ENCODE results near the gene RIPK3. TPM values are rescaled to one million over a fixed set of nuclear protein-coding genes. Genes with fewer than 3 reads are reported as not detected.
"Not testable (repeated sequence)": the region's sequence is repeated elsewhere in the genome, so short reads cannot be mapped to it uniquely, and the experiment has no call there.

The RIPK3 gene
- total RNA-seq, 3 donors from 2014 or later, result 5.9 to 8.0 (median 6.2) TPM

DNA sequence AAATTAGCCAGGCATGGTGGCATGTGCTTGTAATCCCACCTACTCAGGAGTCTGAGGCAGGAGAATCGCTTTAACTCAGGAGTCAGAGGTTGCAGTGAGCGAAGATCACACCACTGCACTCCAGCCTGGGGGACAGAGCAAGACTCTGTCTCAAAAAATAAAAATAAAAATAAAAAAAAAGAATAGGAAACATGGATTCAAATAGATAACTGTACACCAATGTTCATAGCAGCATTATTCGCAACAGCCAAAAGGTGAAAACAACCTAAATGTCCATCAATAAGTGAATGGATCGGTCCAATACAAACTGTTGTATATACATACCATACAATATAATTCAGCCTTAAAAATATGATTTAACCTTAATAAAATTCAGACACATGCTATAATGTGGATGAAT is 3.1 kb upstream of the RIPK3 start:
- DNase-seq (no peak), ATAC-seq (no peak)
- Mint-ChIP-seq H3K36me3 (ENCODE audit: insufficient read depth) (peaks cover 2% of the 10 kb centered on the region), H3K4me1 (ENCODE audit: low read depth) (peaks cover 19% of the 10 kb centered on the region), H3K27me3 (ENCODE audit: low read depth) (peaks cover 24% of the 10 kb centered on the region), H3K9me3 (no peaks in the 10 kb centered on the region), H3K4me3 (no peak overlapping the region)

DNA sequence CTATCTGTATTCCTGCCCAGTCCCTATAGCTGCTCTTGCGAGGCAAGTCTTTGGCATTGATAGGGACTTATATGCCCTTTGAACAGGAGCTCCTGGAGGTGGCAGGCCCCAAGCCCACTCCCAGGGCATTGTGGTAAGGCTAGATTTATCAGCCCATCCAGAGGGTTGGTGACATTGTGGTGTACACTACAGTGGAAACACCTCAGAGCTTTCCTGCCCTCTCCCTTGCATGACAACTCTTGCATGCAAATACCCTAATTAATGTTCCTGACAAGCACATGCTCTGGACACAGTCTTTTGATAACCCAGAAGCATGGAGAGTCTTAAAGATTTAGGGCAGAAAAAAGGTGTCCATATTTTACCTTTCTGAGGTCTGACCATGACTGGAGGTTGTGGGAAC is 815 bp upstream of the RIPK3 start:
- peaks cover 23% of the 10 kb centered on the region for H3K4me1 Mint-ChIP-seq (ENCODE audit: low read depth)
- DNase-seq (no peak), ATAC-seq (no peak)
- H3K36me3 Mint-ChIP-seq (ENCODE audit: insufficient read depth), result peaks cover 11% of the 10 kb centered on the region
- no peaks in the 10 kb centered on the region for H3K9me3 Mint-ChIP-seq
- H3K4me3 Mint-ChIP-seq, result no peak overlapping the region
- H3K27me3 Mint-ChIP-seq (ENCODE audit: low read depth), result peaks cover 14% of the 10 kb centered on the region

DNA sequence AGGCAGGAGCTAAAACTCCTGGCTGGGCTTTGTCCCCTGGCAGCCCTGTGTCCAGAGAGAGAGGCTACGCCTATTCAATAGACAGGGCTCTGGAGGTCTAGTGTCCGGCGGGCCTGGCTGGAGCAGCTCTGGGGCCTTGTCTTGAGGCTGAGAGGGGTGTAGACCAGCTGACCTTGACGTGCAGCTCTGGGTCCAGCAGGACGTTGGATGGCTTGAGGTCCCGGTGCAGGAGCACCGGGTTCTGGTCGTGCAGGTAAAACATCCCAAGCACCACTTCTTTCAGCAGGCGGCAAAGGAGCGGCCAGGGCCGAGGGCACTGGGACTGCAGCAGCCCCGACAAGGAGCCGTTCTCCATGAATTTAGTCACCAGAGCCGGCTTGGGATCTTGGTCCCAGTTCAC is 948 bp downstream of the RIPK3 start:
- H3K27me3 Mint-ChIP-seq (ENCODE audit: low read depth), result peaks cover 15% of the 10 kb centered on the region
- ATAC-seq (no peak), DNase-seq (no peak)
- H3K36me3 Mint-ChIP-seq (ENCODE audit: insufficient read depth), result peaks cover 13% of the 10 kb centered on the region
- H3K4me3 Mint-ChIP-seq, result peak overlapping the region; percentile 90
- no peaks in the 10 kb centered on the region for H3K9me3 Mint-ChIP-seq
- peaks cover 32% of the 10 kb centered on the region for H3K4me1 Mint-ChIP-seq (ENCODE audit: low read depth)

DNA sequence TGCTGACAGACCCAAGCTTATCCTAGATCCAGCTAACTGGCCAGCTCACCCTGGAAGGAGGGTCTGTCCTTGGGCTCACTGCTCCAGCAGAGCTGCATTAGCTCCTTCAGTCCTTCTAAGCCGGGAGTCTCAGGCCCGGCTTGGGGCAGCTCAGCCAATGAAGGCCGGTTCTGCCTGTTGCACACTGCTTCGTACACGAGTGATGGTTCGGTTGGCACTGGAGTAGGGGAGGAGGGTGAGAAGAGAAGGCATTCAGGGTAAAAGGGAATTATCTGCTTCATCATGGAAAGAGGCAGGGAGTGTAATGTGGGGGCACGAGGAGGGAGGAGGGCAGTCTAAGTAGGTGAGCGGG is 2.0 kb downstream of the RIPK3 start:
- Mint-ChIP-seq H3K27me3 (ENCODE audit: low read depth) (peaks cover 12% of the 10 kb centered on the region), H3K36me3 (ENCODE audit: insufficient read depth) (peaks cover 13% of the 10 kb centered on the region), H3K4me1 (ENCODE audit: low read depth) (peaks cover 40% of the 10 kb centered on the region), H3K9me3 (no peaks in the 10 kb centered on the region), H3K4me3 (peak overlapping the region; percentile 14)
- DNase-seq, result no peak
- ATAC-seq, result no peak

DNA sequence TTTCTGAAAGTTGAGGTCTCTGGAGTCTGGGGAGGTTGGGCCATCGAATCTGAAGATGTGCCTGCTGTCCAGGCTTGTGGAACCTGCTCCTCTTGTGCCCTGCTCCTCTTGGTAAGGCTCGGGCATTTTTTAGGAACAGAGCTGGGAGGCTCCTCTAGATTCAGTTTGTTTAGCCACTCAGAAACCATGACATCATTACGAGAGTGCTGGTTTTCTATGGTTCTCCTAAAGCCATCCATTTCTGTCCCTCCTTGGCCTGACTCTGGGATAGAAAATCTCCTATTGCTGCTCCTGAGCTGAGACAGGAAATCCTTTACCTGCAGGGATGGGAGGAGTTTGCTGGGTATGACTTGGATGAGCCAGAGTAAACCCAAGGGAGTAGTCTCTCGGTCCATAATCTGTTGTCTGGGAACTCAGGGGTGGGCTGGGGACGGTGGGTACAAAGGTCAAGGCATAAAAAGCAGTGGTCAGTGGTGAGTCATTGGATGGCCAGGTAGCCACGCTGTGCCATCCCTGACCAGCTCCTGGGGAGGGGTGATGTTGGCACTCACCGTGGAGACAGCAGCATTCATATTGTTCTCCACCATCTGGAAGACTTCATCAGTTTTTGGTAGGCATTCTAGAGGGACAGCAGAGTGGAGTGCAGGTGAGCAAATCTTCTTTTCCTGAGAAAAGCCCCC is 2.5 kb downstream of the RIPK3 start:
- ATAC-seq (no peak), DNase-seq (no peak)
- H3K27me3 Mint-ChIP-seq (ENCODE audit: low read depth), result peaks cover 15% of the 10 kb centered on the region
- H3K36me3 Mint-ChIP-seq (ENCODE audit: insufficient read depth), result peaks cover 13% of the 10 kb centered on the region
- no peaks in the 10 kb centered on the region for H3K9me3 Mint-ChIP-seq
- H3K4me1 Mint-ChIP-seq (ENCODE audit: low read depth), result peaks cover 44% of the 10 kb centered on the region
- H3K4me3 Mint-ChIP-seq, result no peak overlapping the region

DNA sequence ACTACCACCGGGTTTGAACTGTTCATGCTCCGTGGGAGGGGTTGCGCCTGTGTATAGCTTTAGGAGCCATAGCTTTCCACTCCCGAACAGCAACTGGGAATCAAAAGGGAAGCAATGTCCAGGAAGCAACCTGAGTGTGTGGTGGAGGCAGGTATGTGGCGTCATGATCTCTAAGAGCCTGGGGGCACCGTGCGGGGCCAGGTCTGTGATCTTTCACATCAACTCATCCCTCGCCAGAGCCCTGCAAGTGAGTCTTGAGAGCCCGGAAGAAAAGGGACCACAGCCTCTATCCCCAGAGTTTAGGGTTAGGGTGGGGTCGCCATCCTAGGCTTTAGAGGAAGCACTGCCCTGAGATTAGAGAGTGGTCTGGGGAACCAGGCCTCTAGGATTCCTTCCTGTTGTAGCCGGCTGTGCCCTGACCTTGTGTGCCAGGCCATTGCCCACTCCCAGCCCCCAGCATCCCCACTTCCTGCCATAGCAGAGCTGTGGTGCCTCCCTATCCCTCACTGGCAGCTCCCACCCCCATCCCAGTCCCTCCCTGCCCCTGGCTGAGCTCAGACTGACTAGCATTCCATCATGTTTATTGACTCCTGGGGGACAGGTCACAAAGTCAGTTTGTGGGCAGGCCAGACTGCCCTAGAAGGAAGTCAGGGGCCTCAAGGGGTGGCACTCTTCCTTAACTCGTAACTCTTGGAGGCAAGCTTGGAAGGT is 4.2 kb downstream of the RIPK3 start:
- peak overlapping the region; percentile 45 for H3K4me3 Mint-ChIP-seq
- peaks cover 13% of the 10 kb centered on the region for H3K36me3 Mint-ChIP-seq (ENCODE audit: insufficient read depth)
- ATAC-seq (no peak), DNase-seq (no peak)
- no peaks in the 10 kb centered on the region for H3K9me3 Mint-ChIP-seq
- peaks cover 56% of the 10 kb centered on the region for H3K4me1 Mint-ChIP-seq (ENCODE audit: low read depth)
- peaks cover 16% of the 10 kb centered on the region for H3K27me3 Mint-ChIP-seq (ENCODE audit: low read depth)

DNA sequence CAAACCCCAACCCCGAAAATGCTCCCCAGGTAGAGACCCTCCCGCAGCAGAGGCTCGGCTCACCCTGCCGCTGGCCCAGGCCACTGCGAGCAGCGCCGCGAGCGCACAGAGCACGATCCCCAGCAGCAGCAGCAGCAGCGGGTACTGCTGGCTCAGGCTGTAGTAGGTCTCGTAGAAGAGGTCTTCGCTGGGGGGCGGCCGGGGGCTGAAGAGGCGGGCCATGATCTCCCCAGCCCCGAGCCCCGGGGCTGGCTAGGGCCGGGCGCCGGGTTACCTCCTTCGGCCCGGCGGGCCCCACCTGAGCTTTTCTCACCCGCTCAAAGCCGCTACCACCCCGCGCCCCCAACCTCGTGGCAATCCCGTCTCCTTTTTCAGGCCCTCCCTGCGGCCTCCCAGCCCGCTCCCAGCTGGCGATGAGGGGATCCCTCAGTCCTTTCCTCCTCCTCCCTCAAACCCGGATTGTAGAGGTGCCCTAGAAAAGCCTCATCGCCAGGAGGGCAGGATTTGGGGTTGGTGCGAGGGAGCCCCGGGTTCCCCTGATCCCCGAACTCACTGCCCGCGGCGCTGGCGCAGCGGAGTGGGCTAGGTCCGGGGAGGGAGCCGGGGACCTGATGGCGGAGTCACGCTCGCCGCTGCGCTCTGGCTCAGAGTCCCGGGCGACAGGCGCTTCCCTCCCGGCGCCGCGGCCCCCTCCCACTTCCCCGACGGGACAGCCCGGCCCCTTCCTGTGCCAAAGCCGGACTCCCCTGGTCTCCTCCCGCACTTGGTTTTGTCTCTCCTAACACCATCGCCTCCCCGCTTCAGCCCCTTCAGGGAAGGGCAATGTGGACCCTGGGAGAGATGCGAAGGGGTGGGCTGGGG is 5.1 kb downstream of the RIPK3 start, which contains the start of gene ADCY4:
TSS of gene ADCY4 (minus strand) at position 641 of the 861 bp plus-strand sequence. CDS start at position 222, 419 bp downstream.
- ATAC-seq, result peak; percentile 26 to 34
- Mint-ChIP-seq H3K27me3 (ENCODE audit: low read depth) (peaks cover 16% of the 10 kb centered on the region), H3K4me1 (ENCODE audit: low read depth) (peaks cover 60% of the 10 kb centered on the region), H3K9me3 (no peaks in the 10 kb centered on the region), H3K36me3 (ENCODE audit: insufficient read depth) (peaks cover 13% of the 10 kb centered on the region), H3K4me3 (peak within 1 kb of the TSS; percentile 59)
- DNase-seq, result no peak

DNA sequence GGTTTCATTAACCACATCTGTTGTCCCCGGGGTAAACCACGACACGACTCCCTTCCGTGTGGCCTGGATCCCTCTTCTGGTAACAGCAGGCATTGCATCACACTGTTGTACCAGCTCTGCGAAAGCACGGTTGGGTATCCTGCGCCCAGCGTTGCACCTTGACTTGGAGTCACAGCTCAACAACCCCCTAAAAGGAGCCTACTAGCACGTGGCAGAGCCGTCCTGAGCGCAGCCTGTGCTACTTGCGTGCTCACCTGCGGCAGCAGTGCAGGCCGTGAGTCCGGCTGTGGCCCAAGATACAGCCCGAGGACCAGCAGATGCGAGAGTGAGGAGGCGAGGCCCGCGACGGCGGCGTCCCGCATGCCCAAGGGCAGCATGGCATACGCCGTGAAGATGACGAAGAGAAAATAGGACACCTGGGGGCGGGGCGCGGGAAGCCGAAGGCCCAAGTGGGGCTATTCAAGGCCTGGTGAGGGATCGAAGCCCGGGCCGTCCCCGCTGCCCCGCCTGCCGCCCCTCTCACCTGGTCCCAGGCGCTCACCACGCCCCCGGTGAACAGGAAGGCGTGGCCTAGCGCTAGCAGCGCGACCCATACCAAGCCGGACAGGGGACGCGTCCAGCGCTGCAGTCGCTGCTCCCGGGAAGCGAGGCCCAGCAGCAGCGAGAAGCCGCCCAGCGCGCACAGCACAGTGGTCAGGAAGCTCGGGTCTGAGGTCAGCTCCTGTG is 7.4 kb downstream of the RIPK3 start:
- peaks cover 61% of the 10 kb centered on the region for H3K4me1 Mint-ChIP-seq (ENCODE audit: low read depth)
- H3K27me3 Mint-ChIP-seq (ENCODE audit: low read depth), result peaks cover 19% of the 10 kb centered on the region
- ATAC-seq (peak; percentile 78 to 83), DNase-seq (peak; percentile 81)
- no peaks in the 10 kb centered on the region for H3K9me3 Mint-ChIP-seq
- H3K36me3 Mint-ChIP-seq (ENCODE audit: insufficient read depth), result peaks cover 10% of the 10 kb centered on the region
- H3K4me3 Mint-ChIP-seq, result peak overlapping the region; percentile 78

DNA sequence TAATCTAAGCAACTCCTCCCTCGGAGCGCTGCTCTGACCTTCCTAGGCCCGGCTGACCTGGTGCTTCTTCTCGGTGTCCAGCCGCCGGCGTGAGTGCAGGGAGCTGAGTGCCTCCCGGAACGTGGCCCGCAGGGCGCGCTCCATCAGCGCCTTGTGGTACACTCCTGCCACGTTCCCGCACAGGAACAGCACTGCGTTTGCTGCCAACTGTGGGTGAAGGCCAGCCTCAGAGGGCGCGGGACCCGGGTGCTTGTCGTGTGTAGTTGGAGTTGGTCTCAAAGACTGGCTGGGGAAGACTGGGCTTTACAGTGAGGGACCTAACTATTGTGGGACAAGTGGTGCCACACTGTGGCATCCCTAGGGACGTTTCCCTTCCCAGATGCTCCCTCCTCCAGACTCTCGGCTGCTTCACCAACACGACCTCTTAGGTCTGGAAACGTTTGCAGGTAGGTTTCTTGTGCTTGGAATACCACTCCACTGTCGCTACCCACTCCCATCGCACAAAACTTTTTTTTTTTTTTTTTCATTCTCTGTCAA is 8.0 kb downstream of the RIPK3 start:
- no peak for ATAC-seq
- H3K27me3 Mint-ChIP-seq (ENCODE audit: low read depth), result peaks cover 19% of the 10 kb centered on the region
- DNase-seq, result no peak
- H3K9me3 Mint-ChIP-seq, result no peaks in the 10 kb centered on the region
- H3K36me3 Mint-ChIP-seq (ENCODE audit: insufficient read depth), result peaks cover 8% of the 10 kb centered on the region
- H3K4me1 Mint-ChIP-seq (ENCODE audit: low read depth), result peaks cover 64% of the 10 kb centered on the region
- peak overlapping the region; percentile 78 for H3K4me3 Mint-ChIP-seq

DNA sequence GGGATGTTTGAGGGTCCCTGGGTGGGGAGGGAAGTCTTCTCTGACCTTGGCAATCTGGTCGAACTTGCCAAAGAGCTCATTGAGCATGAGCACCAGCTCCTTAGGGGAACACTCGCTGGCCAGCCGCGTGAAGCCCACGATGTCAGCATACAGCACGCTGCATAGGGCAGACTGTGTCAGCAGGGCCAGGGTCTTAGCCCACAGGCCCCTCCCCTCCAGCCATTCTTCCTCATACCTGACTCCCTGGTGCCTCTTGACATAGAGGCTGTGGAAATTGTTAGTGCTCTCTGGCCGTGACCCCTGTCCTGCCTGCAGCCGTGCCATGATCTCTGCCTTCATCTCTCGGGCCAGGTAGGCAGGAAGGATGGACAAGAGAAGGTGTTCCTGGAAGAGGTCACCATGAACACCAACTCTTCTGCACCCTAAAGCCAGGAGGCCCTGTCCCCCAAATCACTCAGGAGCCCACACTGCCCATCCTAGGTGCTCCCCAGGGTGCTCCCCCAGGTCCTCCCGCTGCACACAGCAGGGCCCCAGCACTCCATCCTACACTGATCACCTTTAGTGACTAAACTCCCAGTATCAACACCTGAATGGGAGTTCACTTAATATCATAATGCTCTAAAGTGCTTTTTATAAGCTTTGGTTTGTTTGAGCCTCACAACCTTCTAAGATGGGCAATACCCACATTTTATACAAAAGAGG is 8.7 kb downstream of the RIPK3 start:
- H3K36me3 Mint-ChIP-seq (ENCODE audit: insufficient read depth), result peaks cover 3% of the 10 kb centered on the region
- no peak for DNase-seq
- no peak overlapping the region for H3K4me3 Mint-ChIP-seq
- peaks cover 19% of the 10 kb centered on the region for H3K27me3 Mint-ChIP-seq (ENCODE audit: low read depth)
- H3K9me3 Mint-ChIP-seq, result no peaks in the 10 kb centered on the region
- H3K4me1 Mint-ChIP-seq (ENCODE audit: low read depth), result peaks cover 64% of the 10 kb centered on the region
- ATAC-seq, result no peak

DNA sequence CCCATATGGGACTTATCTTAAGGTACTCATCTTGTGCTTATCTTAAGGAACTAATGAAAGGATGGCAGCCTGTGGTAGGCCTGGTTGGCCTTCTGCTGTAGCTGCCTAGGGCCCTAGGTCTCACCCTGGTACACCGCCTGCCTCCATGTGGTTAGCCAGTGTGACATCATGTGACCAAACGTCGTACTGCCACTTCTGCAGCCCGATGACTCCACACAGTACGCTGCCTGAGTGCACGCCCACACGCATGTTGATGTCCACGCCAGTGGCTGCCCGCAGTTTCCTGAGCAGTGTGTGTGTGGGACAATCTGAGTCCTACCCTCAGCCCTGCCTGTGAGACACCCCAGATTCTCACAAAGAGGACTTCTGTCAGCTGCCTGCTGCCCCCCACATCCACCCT is 10.1 kb downstream of the RIPK3 start:
- ATAC-seq, result peak in 1 of 2 donors; percentile 50

DNA sequence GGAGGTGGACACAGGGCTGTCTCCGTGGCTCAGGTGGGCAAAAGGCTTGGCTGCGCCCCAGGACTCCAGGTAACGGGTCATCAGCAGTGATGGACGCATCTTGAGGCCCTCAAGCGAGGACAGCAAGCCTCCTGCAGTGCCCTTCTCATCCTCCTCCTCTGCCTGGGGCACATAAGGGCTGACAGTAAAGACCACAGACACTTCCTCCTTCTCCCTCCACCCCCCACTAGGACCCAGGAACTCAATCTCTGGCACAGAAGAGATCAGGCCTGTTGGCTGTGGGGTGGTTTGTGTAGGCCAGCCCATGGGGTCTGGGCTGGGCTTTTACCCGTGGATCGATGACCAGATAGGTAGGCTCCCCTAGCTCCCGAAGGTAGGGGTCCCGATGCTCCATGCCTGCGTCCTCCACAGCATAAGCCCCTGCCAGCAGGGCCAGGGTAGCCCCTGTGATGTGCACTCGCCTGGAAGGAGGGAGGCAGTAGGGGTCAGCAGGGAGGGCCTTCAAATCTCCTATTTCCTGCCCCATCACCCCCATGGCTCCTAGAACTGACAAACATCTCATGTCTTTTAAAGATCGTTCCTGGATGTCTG is 10.6 kb downstream of the RIPK3 start:
- no peak for DNase-seq
- Mint-ChIP-seq H3K4me1 (ENCODE audit: low read depth) (peaks cover 59% of the 10 kb centered on the region), H3K9me3 (no peaks in the 10 kb centered on the region), H3K27me3 (ENCODE audit: low read depth) (peaks cover 10% of the 10 kb centered on the region), H3K36me3 (ENCODE audit: insufficient read depth) (no peaks in the 10 kb centered on the region), H3K4me3 (no peak overlapping the region)
- ATAC-seq, result no peak

More for the DNA sequence above, 10.1 kb downstream of the RIPK3 start:
- Mint-ChIP-seq H3K36me3 (ENCODE audit: insufficient read depth) (no peaks in the 10 kb centered on the region), H3K4me3 (no peak overlapping the region), H3K4me1 (ENCODE audit: low read depth) (peaks cover 61% of the 10 kb centered on the region), H3K27me3 (ENCODE audit: low read depth) (peaks cover 12% of the 10 kb centered on the region), H3K9me3 (no peaks in the 10 kb centered on the region)
- peak; percentile 37 for DNase-seq

DNA sequence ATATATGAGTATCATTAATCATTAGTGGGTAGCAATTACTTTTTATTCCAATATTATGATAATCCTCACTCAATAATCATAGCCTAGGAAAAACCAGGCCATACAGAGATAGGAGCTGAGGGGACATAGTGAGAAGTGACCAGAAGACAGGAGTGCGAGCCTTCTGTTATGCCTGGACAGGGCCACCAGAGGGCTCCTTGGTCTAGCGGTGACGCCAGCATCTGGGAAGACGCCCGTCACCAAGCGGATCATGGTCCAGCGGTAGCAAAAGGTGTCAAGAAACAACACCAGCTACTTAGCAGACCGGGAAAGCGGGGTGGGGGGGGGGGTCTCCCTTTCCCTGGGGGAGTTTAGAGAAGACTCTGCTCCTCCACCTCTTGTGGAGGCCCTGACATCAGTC is 11.9 kb downstream of the RIPK3 start:
- not testable (repeated sequence) for DNase-seq; H3K27me3 Mint-ChIP-seq (ENCODE audit: low read depth); H3K36me3 Mint-ChIP-seq (ENCODE audit: insufficient read depth); H3K9me3 Mint-ChIP-seq; H3K4me3 Mint-ChIP-seq; ATAC-seq
- peaks cover 47% of the 10 kb centered on the region for H3K4me1 Mint-ChIP-seq (ENCODE audit: low read depth)

Data from activated T-cell treated with anti-CD3 and anti-CD28 coated beads, Interleukin-2, amount 50 U/mL, for 4 hours (primary cell).